ENCODE data around the gene TRPV4.
"Not testable (repeated sequence)": the region's sequence is repeated elsewhere in the genome, so short reads cannot be mapped to it uniquely, and the experiment has no call there.

The TRPV4 gene

DNA sequence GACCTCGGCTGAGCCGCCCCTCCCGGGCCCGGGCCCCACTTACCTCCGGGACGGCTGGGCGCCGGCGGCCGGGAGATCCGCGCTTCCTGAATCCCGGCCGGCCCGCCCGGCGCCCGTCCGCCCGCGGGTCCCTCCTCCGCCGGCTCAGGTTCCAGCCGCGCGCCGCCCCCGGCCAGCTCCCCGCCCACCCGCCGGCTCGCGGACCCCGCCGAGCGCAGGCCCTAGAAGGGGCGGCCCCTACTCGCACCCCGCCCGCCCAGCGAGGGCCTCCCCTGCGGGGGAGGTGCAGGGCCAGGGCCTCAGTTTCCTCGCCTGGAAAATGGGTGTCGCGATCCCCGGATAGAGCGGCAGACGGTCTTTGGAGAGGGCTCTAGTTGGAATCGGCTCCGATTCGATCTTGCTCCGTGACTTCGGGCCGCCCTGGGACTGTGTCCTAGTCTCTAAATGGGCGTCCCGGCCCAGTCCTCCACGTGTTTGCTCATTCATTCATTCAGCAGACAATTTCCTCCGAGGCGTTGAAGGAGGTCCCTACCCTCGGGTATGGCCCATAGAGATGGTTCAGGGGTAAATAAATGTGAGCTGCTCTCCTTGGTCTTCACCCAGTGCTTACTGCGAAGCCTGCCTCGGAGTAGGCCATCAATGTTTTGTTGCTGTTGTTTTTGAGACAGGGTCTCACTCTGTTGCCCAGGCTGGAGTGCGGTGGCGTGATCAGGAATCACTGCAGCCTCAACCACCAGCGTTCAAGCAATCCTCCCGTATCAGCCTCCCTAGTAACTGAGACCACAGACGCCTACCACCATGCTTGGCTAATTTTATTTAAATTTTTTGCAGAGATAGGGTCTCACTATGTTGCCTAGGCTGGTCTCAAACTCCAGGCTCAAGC, at the start of gene TRPV4:
Gene TRPV4 (minus strand): TSS at position 92 of the 883 bp plus-strand sequence. CDS start 18,602 bp downstream, outside the sequence.
- DNase-seq (ENCODE audit: low read depth in 1 of 2, low spot score in 1 of 2), result no peak

DNA sequence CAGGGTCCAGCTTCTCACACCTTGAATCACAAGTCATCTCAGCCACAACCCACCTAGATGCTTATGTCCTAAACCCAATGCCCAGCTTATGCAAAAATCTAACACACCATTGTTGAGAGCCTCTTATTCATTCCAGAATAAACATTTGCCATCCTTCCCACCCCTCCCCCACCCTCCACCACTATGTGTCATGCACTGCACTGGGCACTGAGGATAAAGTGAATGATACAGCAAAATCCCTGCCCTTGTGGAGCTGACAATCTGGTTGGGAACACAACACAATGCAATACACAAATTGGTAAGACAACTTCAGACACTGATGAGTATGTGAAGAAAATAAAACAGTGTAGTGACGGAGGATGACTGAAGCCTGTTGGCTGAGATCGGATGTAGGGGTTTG, 48.6 kb upstream of the TRPV4 start:
- DNase-seq (ENCODE audit: low read depth in 1 of 2, low spot score in 1 of 2), result no peak

DNA sequence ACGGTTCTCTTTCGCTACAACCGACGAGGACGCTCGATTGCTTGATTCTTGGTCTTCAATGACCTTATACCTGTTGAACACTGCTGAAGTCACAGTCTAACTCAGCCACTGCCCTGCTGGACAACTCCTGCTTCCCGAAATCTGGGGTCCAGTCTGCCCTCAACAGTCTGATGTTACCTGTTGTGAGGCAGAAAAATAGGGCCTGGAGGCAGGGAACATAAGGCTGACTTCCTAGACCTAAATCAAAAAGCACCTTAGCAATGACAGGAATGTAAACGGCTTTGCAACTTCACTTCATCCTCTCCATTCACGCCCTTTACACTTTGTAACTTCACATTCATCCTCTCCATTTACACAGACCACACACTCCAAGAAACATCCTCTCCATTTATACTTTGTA, 47.7 kb upstream of the TRPV4 start:
- no peak for DNase-seq (ENCODE audit: low read depth in 1 of 2, low spot score in 1 of 2)

DNA sequence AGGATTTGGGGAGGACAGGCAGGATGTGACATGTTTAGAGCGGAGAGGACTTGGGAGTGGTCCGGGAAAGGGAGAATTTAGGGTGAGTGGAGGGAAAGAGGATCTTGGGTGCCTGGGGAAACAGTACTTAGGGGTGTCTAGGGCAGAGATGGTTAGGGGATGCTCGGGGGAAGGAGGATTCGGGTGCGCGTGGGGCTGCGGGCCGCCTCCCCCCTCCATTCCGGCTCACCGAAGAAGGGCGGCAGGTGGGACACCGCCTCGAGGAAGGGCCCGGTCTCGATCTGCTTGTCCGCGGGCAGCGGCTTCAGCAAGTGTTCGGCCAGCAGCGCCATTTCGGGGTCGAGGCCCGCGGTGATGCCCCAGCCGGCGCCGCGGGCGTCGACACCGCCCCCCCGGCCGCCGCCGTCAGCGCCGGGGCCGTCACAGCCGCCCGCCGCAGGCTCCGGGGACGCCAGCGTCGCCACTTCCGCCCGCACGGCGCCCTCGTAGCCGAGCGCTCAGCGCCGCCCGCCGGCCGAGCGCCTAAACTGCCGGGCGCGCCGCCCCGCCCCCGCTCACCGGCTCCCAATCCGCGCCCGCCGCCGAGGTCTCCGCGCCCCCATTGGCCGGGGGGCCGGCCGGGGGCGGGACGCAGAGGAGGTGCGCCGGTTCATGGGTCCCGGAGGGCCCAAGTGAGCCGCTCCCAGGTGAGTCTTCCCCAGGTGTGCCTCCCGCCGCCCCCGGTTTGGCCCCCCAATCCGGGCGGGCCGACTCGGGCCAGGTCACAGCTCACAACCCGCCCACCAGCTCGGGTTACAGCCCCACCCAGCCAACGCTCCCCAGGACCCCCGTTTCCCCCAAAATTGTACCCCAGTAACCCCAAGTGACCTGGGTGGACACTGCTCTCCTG, 47.1 kb upstream of the TRPV4 start, which contains the start of gene GLTP:
Gene GLTP (minus strand): TSS at position 499 of the 889 bp plus-strand sequence. CDS start 167 bp downstream, at position 332.
- DNase-seq (ENCODE audit: low read depth in 1 of 2, low spot score in 1 of 2), result peak; percentile 69 to 77

DNA sequence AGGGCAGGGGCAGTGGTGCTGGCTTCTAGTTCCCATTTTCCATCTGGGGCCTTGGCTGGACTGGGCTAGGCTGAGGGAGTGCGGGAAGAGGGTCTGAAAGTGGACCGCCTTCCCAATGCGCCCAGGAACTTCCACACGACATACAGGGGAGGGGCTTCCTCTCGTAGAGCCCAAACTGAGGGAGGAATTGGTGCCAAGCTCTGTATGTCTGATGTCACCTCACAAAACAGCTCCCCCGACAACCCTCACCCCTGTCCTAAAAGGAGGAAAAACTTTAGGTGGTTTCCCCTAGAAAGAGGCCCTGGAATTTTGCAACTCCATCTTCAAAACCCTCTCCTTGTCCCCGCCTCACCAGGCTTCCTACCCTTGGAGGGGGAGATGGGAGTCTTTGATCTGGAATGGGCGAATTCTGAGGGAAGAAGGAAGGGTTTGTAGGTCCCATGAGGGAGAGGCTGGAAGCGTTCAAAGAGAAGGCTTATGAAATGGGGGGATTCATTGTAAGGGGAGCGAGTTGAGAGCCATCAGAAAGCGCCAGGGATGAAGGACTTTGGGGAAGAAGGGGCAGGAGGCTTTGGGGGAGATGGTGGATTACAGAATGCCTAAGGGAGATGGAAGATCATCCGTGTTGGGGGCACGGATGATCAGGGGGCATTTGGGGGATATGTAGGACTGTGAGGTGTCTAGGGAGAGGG, 46.3 kb upstream of the TRPV4 start:
- DNase-seq (ENCODE audit: low read depth in 1 of 2, low spot score in 1 of 2), result no peak

DNA sequence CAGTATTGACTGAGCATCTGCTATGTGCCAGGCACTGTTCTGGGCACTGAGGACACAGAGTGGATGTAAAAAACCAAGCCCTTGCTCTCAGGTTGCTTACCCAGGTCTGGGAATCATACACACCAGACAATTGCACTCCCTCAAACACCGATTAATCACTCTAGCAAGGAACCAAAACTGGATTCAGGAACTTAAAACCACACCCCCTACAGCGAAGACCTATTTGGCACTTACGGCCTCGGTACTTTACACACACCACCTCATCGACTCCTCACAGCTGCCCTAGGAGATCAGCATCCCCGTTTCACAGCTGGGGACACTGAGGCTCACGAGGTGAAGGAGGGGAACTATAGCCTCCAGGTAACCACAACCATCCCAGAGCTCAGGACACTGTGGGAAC, 45.6 kb upstream of the TRPV4 start:
- DNase-seq (ENCODE audit: low read depth in 1 of 2, low spot score in 1 of 2), result no peak

DNA sequence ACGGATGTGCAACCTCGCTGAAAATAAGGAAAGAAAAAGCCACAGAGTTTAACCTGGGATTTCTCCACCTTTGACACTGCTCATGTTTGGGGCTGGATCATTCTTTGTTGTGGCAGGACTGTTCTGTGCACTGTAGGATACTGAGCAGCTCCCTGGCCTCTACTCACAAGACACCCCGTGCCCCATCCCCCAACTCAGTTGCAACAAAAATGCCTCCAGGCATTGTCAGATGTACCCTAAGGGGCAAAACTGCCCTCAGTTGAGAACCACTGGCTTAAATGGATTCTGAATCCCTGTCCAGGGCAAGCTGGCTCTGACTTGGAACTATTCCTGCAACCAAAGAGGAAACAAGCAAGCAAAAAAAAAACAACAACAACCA, 45.0 kb upstream of the TRPV4 start:
- no peak for DNase-seq (ENCODE audit: low read depth in 1 of 2, low spot score in 1 of 2)

DNA sequence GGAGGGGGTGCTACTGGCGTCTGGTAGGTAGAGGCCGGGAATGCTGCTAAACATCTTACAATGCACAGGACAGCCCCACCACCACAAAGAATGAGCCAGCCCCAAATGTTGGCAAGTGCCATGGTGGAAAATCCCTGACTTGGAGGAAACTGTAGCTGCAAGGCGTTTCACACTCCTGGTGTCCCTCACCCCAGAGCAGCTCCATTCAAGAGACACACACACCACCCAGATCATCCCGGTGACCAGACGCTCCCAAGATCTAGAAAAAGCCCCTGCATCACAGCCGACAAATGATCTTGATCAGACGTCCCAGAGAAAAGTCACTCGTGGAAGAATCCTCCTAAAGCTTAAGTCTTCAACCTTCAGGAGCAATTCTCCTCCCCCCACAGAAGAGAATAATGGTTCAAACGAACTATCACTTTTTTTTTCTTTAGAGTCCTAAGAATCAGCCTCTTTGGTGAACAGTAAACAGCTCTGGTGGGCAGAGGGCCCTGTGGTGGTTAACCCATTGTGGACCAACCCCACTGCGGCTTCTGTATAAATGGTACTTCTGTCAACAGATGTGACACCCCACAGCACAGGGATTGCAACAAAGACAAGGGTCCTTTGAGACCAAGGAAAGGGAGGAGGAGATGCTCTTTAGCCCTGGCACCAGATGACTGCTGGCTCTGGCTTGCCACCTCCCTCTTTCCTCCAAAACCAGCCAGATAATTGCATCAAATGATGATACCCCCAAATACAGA, 44.5 kb upstream of the TRPV4 start:
- no peak for DNase-seq (ENCODE audit: low read depth in 1 of 2, low spot score in 1 of 2)

DNA sequence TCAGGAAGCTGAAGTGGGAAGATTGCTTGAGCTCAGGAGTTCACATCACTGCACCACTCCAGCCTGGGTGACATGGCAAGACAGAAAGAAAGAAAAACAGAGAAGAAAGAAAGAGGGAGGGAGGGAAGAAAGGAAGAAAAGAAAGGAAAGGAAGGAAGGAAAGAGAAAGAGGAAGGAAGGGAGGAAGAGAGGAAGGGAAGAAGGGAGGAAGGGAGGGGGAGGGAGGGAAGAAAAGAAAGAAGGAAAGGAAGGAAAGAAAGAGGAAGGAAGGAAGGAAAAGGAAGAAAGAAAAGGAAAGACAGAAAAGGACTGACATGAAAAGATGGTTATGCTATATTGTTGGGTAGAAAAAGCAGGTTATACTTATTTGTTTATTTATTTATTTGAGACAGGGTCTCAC, 43.2 kb upstream of the TRPV4 start:
- no peak for DNase-seq (ENCODE audit: low read depth in 1 of 2, low spot score in 1 of 2)

GRCh38 chr12:109875572-109876131, 42.5 kb upstream of the TRPV4 start:
- DNase-seq (ENCODE audit: low read depth in 1 of 2, low spot score in 1 of 2), result no peak

DNA sequence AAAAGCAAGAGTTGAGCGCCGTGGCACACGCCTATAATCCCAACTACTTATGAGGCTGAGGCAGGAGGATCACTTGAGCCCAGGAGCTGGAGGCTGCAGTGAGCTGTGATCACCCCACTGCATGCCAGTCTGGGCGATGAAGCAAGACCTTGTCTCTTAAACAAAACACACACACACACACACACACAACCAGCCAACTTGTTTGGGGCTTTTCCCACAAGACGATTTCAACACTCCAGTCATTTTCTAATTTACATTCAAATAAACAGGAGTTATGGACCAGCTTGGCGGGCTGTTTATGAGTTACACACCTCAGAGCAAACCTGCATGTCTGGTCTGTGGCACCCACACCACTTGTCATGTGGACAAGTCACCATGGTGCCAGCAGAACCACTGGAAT, 40.5 kb upstream of the TRPV4 start:
- no peak for DNase-seq (ENCODE audit: low read depth in 1 of 2, low spot score in 1 of 2)

DNA sequence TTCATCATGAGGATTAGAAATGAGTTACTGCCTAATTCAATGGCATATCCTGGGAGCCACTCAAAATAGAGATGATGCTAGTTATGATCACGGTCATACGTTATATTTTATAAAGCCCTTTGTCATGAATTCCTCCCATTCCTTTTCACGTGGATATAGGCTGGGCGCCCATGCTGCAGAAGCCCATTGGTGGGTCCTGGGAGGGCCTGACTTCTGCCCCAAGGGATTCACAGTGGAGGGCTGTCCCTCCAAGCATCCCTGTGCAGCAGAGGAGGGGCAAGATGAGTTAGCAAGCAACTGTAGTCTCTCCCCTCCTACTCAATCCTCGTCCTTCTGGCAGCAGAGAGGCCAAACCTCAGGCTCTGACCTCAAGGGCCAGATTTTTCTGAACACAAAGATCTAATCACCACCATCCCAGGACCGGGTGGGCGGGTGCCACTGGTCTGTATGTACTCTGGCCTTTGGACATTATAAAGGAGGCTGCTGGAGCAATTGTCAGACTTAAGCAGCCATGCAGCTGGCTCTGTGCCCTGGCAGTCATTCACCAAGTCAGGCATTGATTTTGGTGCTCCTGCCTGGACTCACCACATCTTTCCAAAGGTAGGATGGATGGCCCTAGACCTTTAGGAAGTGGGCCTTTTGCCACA, 38.6 kb upstream of the TRPV4 start:
- DNase-seq (ENCODE audit: low read depth in 1 of 2, low spot score in 1 of 2), result no peak

DNA sequence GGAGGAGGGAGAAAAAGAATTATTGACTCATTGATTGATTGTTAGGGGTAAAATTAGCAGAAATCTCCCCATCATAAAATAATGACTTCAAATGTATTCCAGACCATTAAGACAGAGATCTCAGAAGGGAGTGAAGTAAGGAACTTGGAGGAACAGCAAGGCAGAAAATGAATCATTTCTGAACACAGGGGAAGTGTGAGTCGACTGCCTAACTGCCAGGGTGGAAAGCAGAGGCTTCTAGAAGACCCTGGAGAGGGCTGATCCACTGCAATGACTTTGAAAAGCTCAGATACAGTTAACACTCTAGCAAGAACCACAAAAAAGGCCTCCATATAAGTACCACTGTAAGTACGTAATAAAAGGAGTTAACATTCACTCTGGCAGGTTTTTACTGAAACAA, 37.5 kb upstream of the TRPV4 start:
- DNase-seq (ENCODE audit: low read depth in 1 of 2, low spot score in 1 of 2), result no peak

- no peak for DNase-seq (ENCODE audit: low read depth in 1 of 2, low spot score in 1 of 2)
Observed at GRCh38 chr12:109868182-109869051, 35.2 kb upstream of the TRPV4 start.

DNA sequence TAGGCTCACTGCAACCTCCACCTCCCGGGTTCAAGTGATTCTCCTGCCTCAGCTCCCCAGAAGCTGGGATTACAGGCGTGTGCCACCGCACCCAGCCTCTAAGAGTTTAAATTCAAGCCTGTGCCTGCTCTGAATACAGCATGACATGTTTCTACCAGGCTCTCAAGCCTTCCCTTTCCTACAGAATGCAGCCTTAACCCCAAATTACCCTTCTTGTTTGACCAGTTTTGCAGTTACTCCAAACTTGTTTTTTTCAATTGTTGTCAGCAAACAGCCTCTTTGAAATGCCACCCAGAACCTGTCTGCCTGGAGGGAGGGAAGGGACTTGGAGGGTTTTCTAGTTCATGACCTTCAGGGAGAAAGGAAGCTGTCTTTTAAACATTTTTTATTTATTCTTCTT, 31.7 kb upstream of the TRPV4 start:
- DNase-seq (ENCODE audit: low read depth in 1 of 2, low spot score in 1 of 2), result no peak

DNA sequence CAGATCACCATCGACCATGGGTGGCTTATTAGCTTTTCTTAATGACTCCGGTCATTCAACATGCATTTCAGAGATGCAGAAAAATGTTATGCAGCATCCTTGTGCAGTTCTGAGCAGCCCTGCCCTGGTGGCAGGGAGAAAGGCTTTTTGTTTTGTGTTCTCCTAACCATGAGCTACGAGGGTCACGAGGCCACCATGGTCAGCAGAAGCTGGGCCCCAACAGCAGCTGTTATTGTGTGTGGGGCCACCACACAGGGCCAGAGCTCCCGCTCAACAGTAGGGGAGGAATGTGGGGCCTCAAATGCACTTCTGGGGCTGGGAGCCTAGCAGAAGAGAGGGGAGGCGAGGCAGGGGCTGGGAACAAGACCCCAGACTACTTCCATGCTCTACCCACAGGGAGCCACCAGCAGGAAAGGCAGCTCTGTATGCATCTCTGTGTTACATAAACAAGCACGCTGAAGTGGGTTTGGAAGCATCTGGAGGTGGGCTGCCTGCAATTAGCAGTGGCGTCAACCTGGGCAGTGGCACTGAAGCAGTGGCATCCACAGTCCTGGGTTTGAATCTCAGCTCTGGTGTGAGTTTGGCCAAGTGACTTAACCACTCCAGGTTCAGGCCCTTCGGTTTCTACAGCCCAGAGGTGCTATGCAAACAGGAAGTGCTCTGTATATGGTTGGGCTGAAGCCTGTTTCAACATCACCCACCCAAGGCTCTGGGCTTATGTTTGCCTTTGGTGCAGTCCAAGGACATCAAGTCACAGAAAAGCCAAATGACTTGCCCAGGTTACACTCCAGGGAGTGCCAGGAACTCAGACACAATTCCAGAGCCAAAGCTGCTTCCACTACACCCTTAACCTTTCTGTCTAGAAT, 30.9 kb upstream of the TRPV4 start:
- no peak for DNase-seq (ENCODE audit: low read depth in 1 of 2, low spot score in 1 of 2)

GRCh38 chr12:109862491-109862890, 29.3 kb upstream of the TRPV4 start:
- DNase-seq (ENCODE audit: low read depth in 1 of 2, low spot score in 1 of 2), result not testable (repeated sequence)
